KBM-7 (cell line): ENCODE results near the gene UGT2A1.
A peak's percentile ranks its signal among the peaks of the same experiment; 100 is the strongest.

Source experiments
- DNase-seq: peaks from one replicate; pipeline ENCODE4 v3.0.0-alpha.2; 2015
- in situ Hi-C: fragments of 300-500 bp; cut with MboI; formaldehyde crosslinking; loops from 2 replicates; pipeline ENCODE4 v1.14.3; 2020; ENCODE audit warnings: low sequenced_read_pairs, low pct_unique_long_range_greater_than_20kb, mixed read lengths

Gene UGT2A1

GRCh38 chr4:69600013-69600412 is 53.0 kb downstream of the UGT2A1 start:
- in situ Hi-C loops, result no loop called here
- no peak for DNase-seq

GRCh38 chr4:69594382-69594781 is 58.7 kb downstream of the UGT2A1 start:
- no peak for DNase-seq
- in situ Hi-C loops, result no loop called here

- no peak for DNase-seq
- in situ Hi-C loops, result no loop called here
Measured at GRCh38 chr4:69591364-69591763, 61.7 kb downstream of the UGT2A1 start.

- in situ Hi-C loops, result no loop called here
- DNase-seq, result no peak
Measured at GRCh38 chr4:69589884-69590283, 63.2 kb downstream of the UGT2A1 start.

GRCh38 chr4:69584135-69584534 is 68.9 kb downstream of the UGT2A1 start:
- in situ Hi-C loops, result no loop called here

GRCh38 chr4:69583543-69583942 is 69.5 kb downstream of the UGT2A1 start:
- no peak for DNase-seq
- in situ Hi-C loops, result no loop called here

More at GRCh38 chr4:69584135-69584534, 68.9 kb downstream of the UGT2A1 start:
- DNase-seq, result no peak

DNA sequence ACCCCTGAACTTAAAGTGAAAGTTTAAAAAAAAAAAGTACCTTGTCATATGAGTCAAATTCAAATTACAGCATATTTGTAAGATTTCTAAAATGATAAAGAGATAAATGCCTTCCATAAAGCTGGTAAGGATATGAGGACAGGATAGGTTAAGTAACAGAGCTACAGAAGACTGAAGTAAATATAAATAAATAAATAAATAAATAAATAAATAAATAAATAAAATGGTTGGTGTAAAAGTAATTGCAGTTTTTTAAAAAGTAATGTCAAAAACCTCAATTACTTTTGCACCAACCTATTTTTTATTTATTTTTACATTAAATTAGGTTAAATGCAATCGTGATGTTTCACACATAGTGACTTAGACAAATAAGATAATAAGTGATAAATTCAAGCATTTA is 75.8 kb downstream of the UGT2A1 start:
- in situ Hi-C loops, result no loop called here
- DNase-seq, result no peak

GRCh38 chr4:69576251-69576877 is 76.7 kb downstream of the UGT2A1 start:
- no peak for DNase-seq
- in situ Hi-C loops, result no loop called here

GRCh38 chr4:69568787-69569186 is 84.3 kb downstream of the UGT2A1 start:
- no peak for DNase-seq
- in situ Hi-C loops, result no loop called here

DNA sequence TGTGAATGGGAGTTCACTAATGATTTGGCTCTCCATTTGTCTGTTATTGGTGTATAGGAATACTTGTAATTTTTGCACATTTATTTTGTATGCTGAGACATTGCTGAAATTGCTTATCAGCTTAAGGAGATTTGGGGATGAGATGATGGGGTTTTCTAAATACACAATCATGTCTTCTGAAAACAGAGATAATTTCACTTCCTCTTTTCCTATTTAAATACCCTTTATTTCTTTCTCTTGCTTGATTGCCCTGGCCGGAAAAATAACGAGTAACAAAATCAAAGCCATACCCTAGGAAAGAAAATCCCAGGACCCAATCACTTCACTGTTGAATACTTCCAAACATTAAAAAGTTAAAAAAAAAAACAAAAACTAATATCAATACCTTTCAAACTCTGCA is 89.6 kb downstream of the UGT2A1 start:
- no peak for DNase-seq
- in situ Hi-C loops, result no loop called here

GRCh38 chr4:69549651-69550050 is 103.4 kb downstream of the UGT2A1 start:
- no peak for DNase-seq

GRCh38 chr4:69546134-69546765 is 106.8 kb downstream of the UGT2A1 start:
- in situ Hi-C loops, result no loop called here

More at GRCh38 chr4:69549651-69550050, 103.4 kb downstream of the UGT2A1 start:
- in situ Hi-C loops, result no loop called here

More at GRCh38 chr4:69546134-69546765, 106.8 kb downstream of the UGT2A1 start:
- peak; percentile 35 for DNase-seq
